ENCODE results near the gene CCDC171. TPM values are rescaled to one million over a fixed set of nuclear protein-coding genes. Genes with fewer than 3 reads are reported as not detected.

Gene CCDC171
- total RNA-seq, 1 experiment from 2014 or later, result 2.4 TPM

DNA sequence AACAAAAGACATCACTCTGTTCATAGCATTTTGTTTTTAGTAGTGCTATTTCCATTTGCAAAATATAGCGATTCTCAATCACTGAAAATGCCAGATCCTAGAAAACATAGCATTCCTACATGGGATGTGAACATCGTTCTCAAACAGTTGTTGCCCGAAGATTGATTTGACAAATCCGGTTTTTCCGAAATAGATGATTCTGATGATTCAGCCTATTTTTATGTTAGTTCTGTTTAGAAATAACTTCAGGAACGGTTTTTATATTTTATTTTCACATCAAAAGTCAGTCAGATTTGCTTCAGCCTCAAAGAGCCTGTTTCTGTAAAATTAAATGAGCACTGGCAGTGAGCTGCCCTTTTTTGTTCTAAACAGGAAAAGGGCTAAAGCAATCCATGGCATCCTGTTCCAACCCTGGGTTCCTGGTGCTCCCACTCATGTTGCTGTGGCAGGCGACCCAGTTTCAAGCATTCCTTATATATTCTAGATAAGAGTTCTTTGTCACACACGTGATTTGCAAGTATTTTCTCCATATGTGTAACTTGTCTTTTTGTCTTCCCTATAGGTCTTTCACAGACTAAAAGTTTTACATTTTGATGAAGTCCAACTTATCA, 27.9 kb upstream of the CCDC171 start:
- Histone ChIP-seq H3K56ac (ENCODE audit: insufficient read length, low read depth, low read length) (no peak overlapping the region), H2AFZ (ENCODE audit: low read length) (no peak overlapping the region), H2BK12ac (ENCODE audit: insufficient read length, low read depth, low read length) (no peak overlapping the region), H3K9ac (ENCODE audit: extremely low read depth, insufficient read length, low read length) (no peak overlapping the region), H4K91ac (ENCODE audit: insufficient read length, low read depth, low read length) (no peak overlapping the region), H3K4ac (ENCODE audit: low read depth, low read length) (no peak overlapping the region), H3K23me2 (ENCODE audit: insufficient read length, low read depth, low read length, poor library complexity, severe bottlenecking) (no peaks in the 10 kb centered on the region), H2AK5ac (ENCODE audit: insufficient read length, low read length) (no peak overlapping the region), H3K4me2 (ENCODE audit: insufficient read depth, insufficient read length, low read length) (no peak overlapping the region), H4K20me1 (ENCODE audit: control insufficient read depth, insufficient read depth, insufficient read length) (no peaks in the 10 kb centered on the region), H3K4me1 (ENCODE audit: insufficient read depth, low read length) (no peaks in the 10 kb centered on the region), H2BK120ac (ENCODE audit: low read depth, low read length, poor library complexity, severe bottlenecking) (no peak overlapping the region), H2BK20ac (ENCODE audit: low read depth, low read length, poor library complexity, severe bottlenecking) (no peak overlapping the region), H2BK5ac (ENCODE audit: insufficient read length, low read length) (no peak overlapping the region), H3K27ac (ENCODE audit: insufficient read length, low read depth, low read length) (no peak overlapping the region), H3K18ac (ENCODE audit: insufficient read length, low read depth, low read length) (no peak overlapping the region), H3K27me3 (ENCODE audit: insufficient read depth, low read length) (no peaks in the 10 kb centered on the region), H3K23ac (ENCODE audit: insufficient read length, low read depth, low read length) (no peak overlapping the region), H3K14ac (ENCODE audit: insufficient read depth, low read length) (no peak overlapping the region), H3K79me2 (ENCODE audit: insufficient read depth, low read length) (no peaks in the 10 kb centered on the region), H4K5ac (ENCODE audit: insufficient read length, low read depth, low read length) (no peak overlapping the region), H2BK15ac (ENCODE audit: low read depth, low read length) (no peak overlapping the region), H3K9me3 (ENCODE audit: control insufficient read depth, low read depth, low read length) (no peaks in the 10 kb centered on the region), H4K8ac (replicated peaks; ENCODE audit: insufficient read length, low read depth, low read length) (no peak overlapping the region), H3K79me1 (ENCODE audit: insufficient read depth, low read depth, low read length, poor library complexity, severe bottlenecking) (no peaks in the 10 kb centered on the region), H3T11ph (ENCODE audit: low read length) (no peak overlapping the region)
- no peaks in the 10 kb centered on the region for H3K27me3 Mint-ChIP-seq (ENCODE audit: low read depth)
- DNase-seq, result no peak
- no peak for TF ChIP-seq CTCF (conservative IDR thresholded peaks at IDR 0.05)
- no peak overlapping the region for H3K27ac Mint-ChIP-seq
- no CpG with 5 or more reads among the region's 8 CpGs for WGBS (ENCODE audit: extremely low coverage, insufficient read length, low lambda C conversion rate)
- no peak overlapping the region for H3K4me3 Mint-ChIP-seq
- no peaks in the 10 kb centered on the region for H3K36me3 Mint-ChIP-seq (ENCODE audit: insufficient read depth in 1 of 3, low read depth in 3 of 3)
- H3K4me1 Mint-ChIP-seq, result peaks cover 10 to 15% of the 10 kb centered on the region in 2 experiments
- H3K9me3 Mint-ChIP-seq, result no peaks in the 10 kb centered on the region

All from H9 (cell line).